Stimulated activated CD8-positive, alpha-beta memory T cell treated with anti-CD3 and anti-CD28 coated beads, Interleukin-12 subunit alpha, Interleukin-12 subunit beta, amount 100 ng/mL, for 24 hours (primary cell): Measurements from ENCODE around the gene IER5.
"Not testable (repeated sequence)": the region's sequence is repeated elsewhere in the genome, so short reads cannot be mapped to it uniquely, and the experiment has no call there.

Experiments used
- DNase-seq: peaks from one replicate; pipeline ENCODE4 v3.0.0-alpha.2; 2020; ENCODE audit errors: extremely low read depth

The IER5 gene

GRCh38 chr1:181088079-181089016, at the start of gene IER5:
TSS of gene IER5 (plus strand) at chr1:181088700. CDS start at chr1:181088903, 203 bp downstream.
- DNase-seq, result peak; percentile 85

GRCh38 chr1:181040284-181040865, 48.1 kb upstream of the IER5 start:
- DNase-seq, result no peak

- no peak for DNase-seq
Observed at GRCh38 chr1:181043025-181043888, 45.2 kb upstream of the IER5 start.

- DNase-seq, result no peak
Observed at GRCh38 chr1:181044449-181044966, 44.0 kb upstream of the IER5 start.

GRCh38 chr1:181045946-181046345, 42.6 kb upstream of the IER5 start:
- DNase-seq, result not testable (repeated sequence)

- DNase-seq, result no peak
Observed at GRCh38 chr1:181049378-181049777, 39.1 kb upstream of the IER5 start.

GRCh38 chr1:181050922-181051321, 37.6 kb upstream of the IER5 start:
- DNase-seq, result no peak

GRCh38 chr1:181056560-181056959, 31.9 kb upstream of the IER5 start:
- no peak for DNase-seq

- no peak for DNase-seq
Observed at GRCh38 chr1:181057079-181057478, 31.4 kb upstream of the IER5 start.

- no peak for DNase-seq
Observed at GRCh38 chr1:181059435-181059834, 29.1 kb upstream of the IER5 start.

GRCh38 chr1:181060066-181060465, 28.4 kb upstream of the IER5 start:
- no peak for DNase-seq

- DNase-seq, result not testable (repeated sequence)
Observed at GRCh38 chr1:181060947-181061346, 27.6 kb upstream of the IER5 start.

- DNase-seq, result no peak
Observed at GRCh38 chr1:181061487-181061886, 27.0 kb upstream of the IER5 start.

GRCh38 chr1:181061891-181062835, 26.3 kb upstream of the IER5 start:
- DNase-seq, result no peak

- DNase-seq, result no peak
Observed at GRCh38 chr1:181062836-181063428, 25.6 kb upstream of the IER5 start.

- no peak for DNase-seq
Observed at GRCh38 chr1:181064011-181064623, 24.4 kb upstream of the IER5 start.

GRCh38 chr1:181064702-181065101, 23.8 kb upstream of the IER5 start:
- no peak for DNase-seq

- no peak for DNase-seq
Observed at GRCh38 chr1:181073638-181074037, 14.9 kb upstream of the IER5 start.

GRCh38 chr1:181075766-181076350, 12.6 kb upstream of the IER5 start:
- DNase-seq, result no peak

- DNase-seq, result no peak
Observed at GRCh38 chr1:181076852-181077251, 11.6 kb upstream of the IER5 start.
